Heart right ventricle (tissue), 16 donors: ENCODE data around the gene PRR5. TPM values are rescaled to one million over a fixed set of nuclear protein-coding genes. Genes with fewer than 3 reads are reported as not detected.
A peak's percentile ranks its signal among the peaks of the same experiment; 100 is the strongest.

Source experiments
- ATAC-seq, 8 donors: fragments of 200-7000 bp; cut with Tn5 transposase; one replicate each; pipeline ENCODE4 v1.9.1; 2020; ENCODE audit warnings: mild to moderate bottlenecking in 8 of 8, moderate library complexity in 8 of 8, moderate number of reproducible peaks in 1 of 8
- DNase-seq, 2 donors: peaks; one replicate each; pipeline ENCODE4 v3.0.0-alpha.2; 2020
- H3K27ac ChIP-seq, 10 donors: fragments of 200-600 bp; sonication (generic) in 2 of 10; one replicate each; pipeline versions ENCODE4 v1.5.0 to v1.8.0; 2020 to 2022; ENCODE audit warnings: mild to moderate bottlenecking in 3 of 10
- H3K27me3 ChIP-seq, 7 donors: fragments of 200-600 bp; one replicate each; pipeline ENCODE4 v1.8.0; 2021 to 2022; ENCODE audit warnings: mild to moderate bottlenecking in 2 of 7
- H3K36me3 ChIP-seq, 9 donors: fragments of 200-600 bp; sonication (generic) in 1 of 9; one replicate each; pipeline versions ENCODE4 v1.5.0 to v1.8.0; 2020 to 2022; ENCODE audit warnings: mild to moderate bottlenecking in 2 of 9
- H3K4me1 ChIP-seq, 9 donors: fragments of 200-600 bp; sonication (generic) in 1 of 9; one replicate each; pipeline versions ENCODE4 v1.5.0 to v1.8.0; 2020 to 2022; ENCODE audit warnings: mild to moderate bottlenecking in 4 of 9
- H3K4me3 ChIP-seq, 10 donors: fragments of 200-600 bp; sonication (generic) in 2 of 10; one replicate each; pipeline versions ENCODE4 v1.5.0 to v1.8.0; 2020 to 2022; ENCODE audit warnings: mild to moderate bottlenecking in 7 of 10, moderate library complexity in 2 of 10
- H3K9me3 ChIP-seq, 11 donors: fragments of 200-600 bp in 10 of 11; sonication (generic) in 2 of 11; one replicate each; pipeline versions ENCODE4 v1.5.0 to v1.8.0; 2013 to 2022; ENCODE audit warnings: mild to moderate bottlenecking in 2 of 11, control low read depth in 1 of 11, moderate library complexity in 1 of 11
- WGBS, 2 donors: extraction: QIAGEN DNeasy Blood & Tissue Kit; methylation state at CpG; one replicate each; pipeline ENCODE4 v1.1.7; 2013; ENCODE audit warnings: inconsistent platforms in 1 of 2; 5-methylcytosine and 5-hydroxymethylcytosine counted together
- intact Hi-C, 10 donors: fragments of 100-400 bp; cut with DNase I; formaldehyde crosslinking; loops; one replicate each; pipeline versions ENCODE4 v1.11.1 to v1.14.2; 2022
- polyA plus RNA-seq, 2 donors: library from polyadenylated mRNA; stranded (reverse); fragments of 200-250 nt; gene quantifications; one replicate each; pipeline ENCODE4 v1.2.3, GENCODE V29; 2013
- total RNA-seq, 10 donors: library from RNA; stranded (reverse); fragmentation: NEBNext Ultra II Directional in 3 of 10; extraction: Animal tissue kit (Norgen Biotek cat#: 25700) in 3 of 10; gene quantifications; one replicate each; pipeline versions ENCODE4 v1.2.1 to v1.2.4, GENCODE V29; 2021 to 2023
- TF ChIP-seq, protein P1 (sequence below), 9 donors: fragments of 200-600 bp; sonication (generic) in 2 of 9; IDR thresholded peaks; one replicate each; pipeline versions ENCODE4 v1.5.0 to v1.8.0; 2021 to 2022; ENCODE audit warnings: antibody characterized with exemption in 9 of 9, mild to moderate bottlenecking in 5 of 9, moderate library complexity in 1 of 9
- donor health status: Arrhythmogenic right ventricular cardiomyopathy.
- donor health status: ischemic (EF 13 %, LVEDD 7.1; RV severe dilation, severe dysfunction).
- donor health status: healthy with polysubstance abuse.
- donor health status: DM: no; HTN: yes; CAD: no.
- donor health status: DM: no; HTN: no; CAD: no.
- donor health status: ischemic (EF 25% LVEDD 6.9; RV normal size, moderate dysfunction).
- donor health status: ischemic (EF 25% LVEDD 5.7; RV mildly dilated, moderate dysfunction).
- donor health status: healthy.
- donor health status: DM: yes; HTN: yes; CAD: no.
- donor health status: Ischemic cardiomyopathy.
- donor health status: ischemic (EF 35%, LVEDD 5.7; RV mildly dilated, moderate dysfunction).
- donor health status: nonischemic (EF 11% LVEDD 7.7; RV severe dilation, severe dysfunction).
- donor health status: DM: yes; HTN: yes; CAD: no.
- donor health status: PGD.
- donor health status: ischemic (EF 29% LVEDD 5.4; RV normal size, mild dysfunction).
- donor health status: nonischemic (EF 23%, LVEDD 6.1; RV moderate dilation, normal function).

Gene PRR5
- total and polyA plus RNA-seq, 12 donors, result 0.96 to 4.8 (median 2.9) TPM

DNA sequence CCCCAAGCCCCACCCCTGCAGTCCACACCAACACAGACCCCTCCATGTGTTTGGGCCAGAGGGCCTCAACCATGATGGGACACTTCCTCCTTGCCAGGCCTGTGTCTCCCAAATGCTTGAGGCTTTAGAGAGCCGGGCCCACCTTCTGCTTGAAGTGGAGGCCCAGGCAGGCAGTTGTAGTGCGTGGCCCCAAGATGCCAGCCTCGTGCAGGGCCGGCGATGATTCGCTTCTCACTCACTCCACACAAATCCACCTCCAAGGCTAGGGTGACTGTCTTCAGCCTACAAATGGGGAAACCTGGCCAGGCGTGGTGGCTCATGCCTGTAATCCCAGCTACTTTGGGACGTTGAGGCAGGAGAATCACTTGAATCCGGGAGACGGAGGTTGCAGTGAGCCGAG lies 5.7 kb downstream of the PRR5 start:
- intact Hi-C loops, result no loop called here
- Histone ChIP-seq H3K4me1 (peaks cover 3 to 16% (median 8%) of the 10 kb centered on the region in 9 donors), H3K9me3 (no peaks in the 10 kb centered on the region), H3K27me3 (peaks cover 0 to 23% (median 14%) of the 10 kb centered on the region in 7 donors), H3K27ac (no peak overlapping the region), H3K36me3 (no peaks in the 10 kb centered on the region), H3K4me3 (no peak overlapping the region)
- TF ChIP-seq, protein P1, sequence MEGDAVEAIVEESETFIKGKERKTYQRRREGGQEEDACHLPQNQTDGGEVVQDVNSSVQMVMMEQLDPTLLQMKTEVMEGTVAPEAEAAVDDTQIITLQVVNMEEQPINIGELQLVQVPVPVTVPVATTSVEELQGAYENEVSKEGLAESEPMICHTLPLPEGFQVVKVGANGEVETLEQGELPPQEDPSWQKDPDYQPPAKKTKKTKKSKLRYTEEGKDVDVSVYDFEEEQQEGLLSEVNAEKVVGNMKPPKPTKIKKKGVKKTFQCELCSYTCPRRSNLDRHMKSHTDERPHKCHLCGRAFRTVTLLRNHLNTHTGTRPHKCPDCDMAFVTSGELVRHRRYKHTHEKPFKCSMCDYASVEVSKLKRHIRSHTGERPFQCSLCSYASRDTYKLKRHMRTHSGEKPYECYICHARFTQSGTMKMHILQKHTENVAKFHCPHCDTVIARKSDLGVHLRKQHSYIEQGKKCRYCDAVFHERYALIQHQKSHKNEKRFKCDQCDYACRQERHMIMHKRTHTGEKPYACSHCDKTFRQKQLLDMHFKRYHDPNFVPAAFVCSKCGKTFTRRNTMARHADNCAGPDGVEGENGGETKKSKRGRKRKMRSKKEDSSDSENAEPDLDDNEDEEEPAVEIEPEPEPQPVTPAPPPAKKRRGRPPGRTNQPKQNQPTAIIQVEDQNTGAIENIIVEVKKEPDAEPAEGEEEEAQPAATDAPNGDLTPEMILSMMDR (IDR thresholded peaks at IDR 0.05), result no peak
- DNase-seq, result no peak
- WGBS, 2 donors, result 95 to 97% methylated on average over 11 of the region's 11 CpGs
- no peak for ATAC-seq

DNA sequence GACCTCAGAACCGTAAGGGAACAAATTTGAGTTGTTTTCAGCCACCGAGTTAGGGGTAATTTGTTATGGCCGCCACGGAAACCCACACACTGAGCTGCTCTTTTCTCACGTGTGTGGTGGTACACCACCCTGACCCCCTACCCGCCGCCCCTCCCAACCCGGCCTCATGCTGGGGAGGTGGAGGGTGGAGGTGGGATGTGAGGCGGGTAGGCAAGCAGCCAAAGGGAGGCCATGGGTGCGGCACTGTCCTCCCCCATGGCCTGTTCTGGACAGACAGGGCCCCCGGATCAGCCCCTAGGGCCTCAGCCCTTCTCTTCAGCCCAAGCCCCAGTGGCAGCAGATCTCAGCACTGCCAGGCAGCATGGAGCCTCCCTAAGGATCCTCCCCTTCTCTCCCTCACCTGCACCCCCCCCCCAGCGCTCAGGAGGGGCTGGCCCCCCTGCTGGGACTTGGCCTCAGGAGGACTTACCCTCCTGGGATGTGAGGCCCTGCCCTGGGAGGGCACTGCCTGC lies 7.9 kb downstream of the PRR5 start:
- WGBS, 2 donors, result 85 to 91% methylated on average over 10 to 12 of the region's 12 CpGs
- no peak overlapping the region for H3K4me3 ChIP-seq
- intact Hi-C loops, result no loop called here
- no peaks in the 10 kb centered on the region for H3K9me3 ChIP-seq
- peaks cover 0 to 3% (median 0%) of the 10 kb centered on the region in 7 donors for H3K27me3 ChIP-seq
- TF ChIP-seq, protein P1 (IDR thresholded peaks at IDR 0.05), result no peak
- no peaks in the 10 kb centered on the region for H3K36me3 ChIP-seq
- ATAC-seq (no peak), DNase-seq (no peak)
- peaks cover 0 to 15% (median 0%) of the 10 kb centered on the region in 9 donors for H3K4me1 ChIP-seq
- peak overlapping the region in 1 of 10 donors; percentile 50 for H3K27ac ChIP-seq

DNA sequence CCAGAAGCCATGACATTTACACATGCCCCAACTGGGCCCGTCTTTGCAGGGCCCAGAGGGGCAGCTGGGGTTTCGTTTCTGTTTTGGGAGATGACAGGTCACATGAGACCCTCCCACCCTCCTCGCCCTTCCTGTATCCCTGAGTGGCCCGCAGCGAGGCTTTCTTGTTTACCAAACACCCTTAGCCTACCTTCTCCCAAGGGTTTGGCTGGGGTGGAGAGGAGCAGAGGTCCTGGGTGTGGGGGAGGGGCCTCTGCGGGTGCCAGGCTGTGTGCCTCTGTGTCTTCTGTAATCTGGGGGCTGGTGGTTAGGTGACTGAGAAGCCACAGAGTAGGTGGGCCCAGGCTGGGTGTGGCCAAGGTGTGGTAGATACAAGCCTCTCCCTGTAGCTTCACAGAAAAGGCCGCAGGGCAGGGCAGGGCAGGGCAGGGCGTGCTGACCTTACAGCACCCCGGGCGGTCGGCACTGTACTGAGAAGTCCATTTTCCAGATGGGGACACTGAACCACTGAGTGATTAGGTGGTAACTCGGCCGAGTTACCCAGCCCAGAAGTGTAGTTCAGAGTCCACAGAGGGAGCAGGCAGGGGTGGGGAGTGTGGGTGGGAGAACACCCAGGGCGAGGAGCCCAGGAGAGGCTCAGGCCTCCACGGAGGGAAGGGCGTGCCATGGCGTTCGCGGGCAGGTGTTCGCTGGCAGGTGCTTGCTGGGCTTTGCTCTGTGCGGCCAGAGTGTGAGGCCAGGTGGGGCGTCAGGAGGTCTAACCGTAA lies 8.7 kb downstream of the PRR5 start:
- WGBS, 2 donors, result 71 to 78% methylated on average over 23 of the region's 23 CpGs
- DNase-seq (no peak), ATAC-seq (no peak)
- Histone ChIP-seq H3K9me3 (no peaks in the 10 kb centered on the region), H3K36me3 (no peaks in the 10 kb centered on the region), H3K4me1 (peaks cover 0 to 20% (median 0%) of the 10 kb centered on the region in 9 donors), H3K27ac (peak overlapping the region in 1 of 10 donors; percentile 50), H3K4me3 (no peak overlapping the region), H3K27me3 (no peaks in the 10 kb centered on the region)
- intact Hi-C loops, result no loop called here
- TF ChIP-seq, protein P1 (IDR thresholded peaks at IDR 0.05), result no peak

DNA sequence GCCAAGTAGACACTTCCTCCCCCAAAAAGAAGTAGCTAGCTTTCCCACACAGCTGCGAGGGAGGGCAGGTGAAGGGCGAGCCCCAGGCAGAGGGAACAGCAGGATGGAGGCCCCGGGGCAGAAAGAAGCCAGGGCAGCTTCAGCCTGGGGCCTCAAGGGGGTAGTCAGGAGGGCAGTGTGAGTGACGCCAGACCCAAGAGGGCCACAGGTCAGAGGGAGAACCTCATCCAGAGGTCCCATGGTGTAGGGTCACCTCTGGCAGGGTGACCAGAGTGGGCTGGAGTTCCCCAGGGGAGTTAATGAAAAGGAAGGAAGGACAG lies 9.2 kb downstream of the PRR5 start:
- Histone ChIP-seq H3K36me3 (no peaks in the 10 kb centered on the region), H3K27me3 (no peaks in the 10 kb centered on the region), H3K9me3 (no peaks in the 10 kb centered on the region), H3K4me3 (no peak overlapping the region), H3K4me1 (peaks cover 0 to 20% (median 0%) of the 10 kb centered on the region in 9 donors), H3K27ac (no peak overlapping the region)
- TF ChIP-seq, protein P1 (IDR thresholded peaks at IDR 0.05), result no peak
- ATAC-seq (no peak), DNase-seq (no peak)
- WGBS, 2 donors, result 79 to 82% methylated on average over 4 of the region's 4 CpGs
- intact Hi-C loops, result no loop called here
